Stimulated activated naive CD8-positive, alpha-beta T cell treated with anti-CD3 and anti-CD28 coated beads, Interleukin-15, Interleukin-2, amounts not matched to agents 100 ng/mL and 50 ng/mL, for 24 hours (primary cell): Measurements from ENCODE around the gene PRKN.

Experiments used
- H3K27ac Mint-ChIP-seq: one replicate; pipeline ENCODE4 v1.8.0; 2021; ENCODE audit warnings: mild to moderate bottlenecking, mixed read lengths
- H3K27me3 Mint-ChIP-seq: one replicate; pipeline ENCODE4 v1.8.0; 2021; ENCODE audit warnings: mixed read lengths
- H3K36me3 Mint-ChIP-seq: one replicate; pipeline ENCODE4 v1.8.0; 2021; ENCODE audit warnings: low read depth, mixed read lengths
- H3K4me1 Mint-ChIP-seq: one replicate; pipeline ENCODE4 v1.8.0; 2021; ENCODE audit warnings: low read depth, mixed read lengths
- H3K4me3 Mint-ChIP-seq: one replicate; pipeline ENCODE4 v1.8.0; 2021; ENCODE audit warnings: mild to moderate bottlenecking, mixed read lengths
- H3K9me3 Mint-ChIP-seq: one replicate; pipeline ENCODE4 v1.8.0; 2021; ENCODE audit warnings: mixed read lengths

Gene PRKN

GRCh38 chr6:161744211-161745067, 983.1 kb downstream of the PRKN start:
- Mint-ChIP-seq H3K4me1 (no peaks in the 10 kb centered on the region), H3K9me3 (no peaks in the 10 kb centered on the region)

GRCh38 chr6:161743509-161744178, 983.9 kb downstream of the PRKN start:
- H3K4me3 Mint-ChIP-seq: no peak overlapping the region
- no peaks in the 10 kb centered on the region for H3K36me3 Mint-ChIP-seq
- H3K27ac Mint-ChIP-seq: no peak overlapping the region
- H3K9me3 Mint-ChIP-seq: no peaks in the 10 kb centered on the region
- no peaks in the 10 kb centered on the region for H3K27me3 Mint-ChIP-seq
- no peaks in the 10 kb centered on the region for H3K4me1 Mint-ChIP-seq

More at GRCh38 chr6:161744211-161745067, 983.1 kb downstream of the PRKN start:
- no peaks in the 10 kb centered on the region for H3K36me3 Mint-ChIP-seq
- no peak overlapping the region for H3K4me3 Mint-ChIP-seq
- no peaks in the 10 kb centered on the region for H3K27me3 Mint-ChIP-seq
- no peak overlapping the region for H3K27ac Mint-ChIP-seq

DNA sequence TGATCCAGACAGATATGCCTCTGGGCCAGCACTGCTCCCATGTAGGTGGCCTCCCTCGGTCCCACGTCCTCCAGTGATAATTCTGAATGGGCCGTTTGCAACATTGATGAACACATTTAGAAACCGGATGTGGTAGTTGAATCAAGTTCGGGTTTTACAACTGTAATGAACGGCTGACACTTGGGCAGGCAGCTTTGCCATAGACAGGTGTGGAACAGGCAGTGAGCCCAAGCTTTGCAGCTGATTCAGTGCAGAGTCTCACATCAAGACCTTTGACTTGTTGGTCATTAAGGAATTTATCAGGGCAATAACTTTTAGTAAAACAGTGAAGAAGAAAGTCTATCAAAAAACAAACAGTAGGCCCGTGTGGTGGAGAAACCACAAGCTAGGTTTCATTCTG, 987.1 kb downstream of the PRKN start:
- H3K4me1 Mint-ChIP-seq: no peaks in the 10 kb centered on the region
- no peak overlapping the region for H3K4me3 Mint-ChIP-seq
- no peaks in the 10 kb centered on the region for H3K9me3 Mint-ChIP-seq
- H3K27me3 Mint-ChIP-seq: no peaks in the 10 kb centered on the region
- H3K27ac Mint-ChIP-seq: no peak overlapping the region
- H3K36me3 Mint-ChIP-seq: no peaks in the 10 kb centered on the region

DNA sequence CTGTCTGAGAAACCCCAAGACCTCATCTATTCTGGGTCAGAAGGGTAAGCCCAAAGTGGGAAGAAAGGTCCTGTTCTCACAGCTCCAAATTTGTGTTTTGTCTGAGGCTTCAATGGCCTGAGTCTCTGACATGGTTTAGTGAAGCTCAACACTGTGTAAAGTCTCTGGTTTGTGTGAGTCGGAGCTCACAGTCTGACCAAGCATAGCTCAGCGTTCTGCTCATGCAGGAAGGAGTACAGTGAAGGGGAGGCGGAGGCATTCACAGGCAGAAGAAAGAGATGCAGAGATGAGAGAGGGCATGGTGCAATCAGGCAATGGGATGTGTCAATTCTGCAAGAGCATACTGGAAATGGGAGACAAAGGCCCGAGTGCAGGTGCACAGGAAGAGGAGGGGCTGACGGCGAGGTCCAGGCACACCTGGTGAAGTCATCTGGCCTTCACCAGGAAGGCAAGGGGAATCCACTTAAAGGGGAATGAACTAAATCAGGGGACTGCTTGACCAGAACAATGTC, 990.7 kb downstream of the PRKN start:
- H3K36me3 Mint-ChIP-seq: no peaks in the 10 kb centered on the region
- H3K4me1 Mint-ChIP-seq: no peaks in the 10 kb centered on the region
- H3K27ac Mint-ChIP-seq: no peak overlapping the region
- H3K4me3 Mint-ChIP-seq: no peak overlapping the region
- no peaks in the 10 kb centered on the region for H3K9me3 Mint-ChIP-seq
- H3K27me3 Mint-ChIP-seq: no peaks in the 10 kb centered on the region

GRCh38 chr6:161736326-161736725, 991.2 kb downstream of the PRKN start:
- H3K36me3 Mint-ChIP-seq: no peaks in the 10 kb centered on the region

DNA sequence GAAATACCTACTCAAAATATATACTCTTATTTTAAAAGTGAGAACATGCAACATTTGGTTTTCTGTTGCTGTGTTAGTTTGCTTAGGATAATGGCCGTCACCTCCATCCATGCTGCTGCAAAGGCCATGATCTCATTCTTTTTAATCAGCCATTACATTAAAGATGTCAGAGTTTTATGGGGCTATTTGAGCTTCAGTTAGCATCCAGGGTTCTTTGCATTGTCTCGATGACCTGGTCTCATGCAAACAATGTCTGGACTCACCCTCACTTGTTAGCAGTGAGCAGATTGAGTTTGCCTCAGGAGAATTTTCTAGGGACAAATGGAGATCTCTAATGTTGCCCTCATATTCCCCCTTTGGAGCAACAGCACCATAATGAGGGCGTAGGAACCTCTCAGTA, 995.0 kb downstream of the PRKN start:
- no peak overlapping the region for H3K27ac Mint-ChIP-seq
- H3K4me3 Mint-ChIP-seq: no peak overlapping the region
- H3K36me3 Mint-ChIP-seq: no peaks in the 10 kb centered on the region
- H3K4me1 Mint-ChIP-seq: no peaks in the 10 kb centered on the region
- H3K27me3 Mint-ChIP-seq: no peaks in the 10 kb centered on the region
- peaks cover 15% of the 10 kb centered on the region for H3K9me3 Mint-ChIP-seq

More at GRCh38 chr6:161736326-161736725, 991.2 kb downstream of the PRKN start:
- no peaks in the 10 kb centered on the region for H3K4me1 Mint-ChIP-seq
- no peaks in the 10 kb centered on the region for H3K9me3 Mint-ChIP-seq
- H3K27me3 Mint-ChIP-seq: no peaks in the 10 kb centered on the region
- no peak overlapping the region for H3K27ac Mint-ChIP-seq
- H3K4me3 Mint-ChIP-seq: no peak overlapping the region

DNA sequence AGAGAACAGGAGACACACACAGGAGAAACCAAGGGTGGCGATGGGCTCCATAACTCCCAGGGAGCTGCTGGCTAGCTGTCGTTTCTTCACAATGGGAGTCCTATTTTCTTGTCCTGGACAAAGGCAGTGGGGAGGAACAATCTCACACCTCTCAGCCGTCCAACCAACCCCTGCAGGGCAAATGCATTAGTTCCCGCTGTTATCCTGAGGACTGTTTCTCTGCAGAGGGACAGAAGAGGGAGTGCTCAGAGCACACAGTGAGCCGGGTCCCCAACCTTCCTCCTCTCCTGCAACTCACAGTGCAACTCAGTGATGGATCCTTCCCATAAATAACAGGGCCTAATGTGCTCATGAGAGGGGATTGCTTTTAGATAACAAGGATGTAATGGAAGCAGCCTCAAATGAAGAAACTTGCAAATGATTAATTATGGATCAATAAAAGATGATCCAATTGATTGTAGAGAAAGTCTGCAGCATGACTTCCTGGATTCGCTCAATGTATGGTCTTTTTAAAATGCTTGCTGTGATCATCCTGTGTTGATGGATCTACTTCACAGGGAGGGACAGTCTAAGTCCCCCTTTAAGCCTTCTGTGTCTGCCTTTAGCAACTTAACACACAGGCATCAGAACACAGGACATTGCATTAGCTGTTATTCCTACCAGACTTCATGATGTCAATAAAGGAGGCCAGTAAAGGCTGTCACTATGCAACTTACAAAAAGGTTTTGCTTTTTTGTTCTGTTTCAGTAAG, 1000.3 kb downstream of the PRKN start:
- no peaks in the 10 kb centered on the region for H3K4me1 Mint-ChIP-seq
- H3K36me3 Mint-ChIP-seq: no peaks in the 10 kb centered on the region
- no peak overlapping the region for H3K4me3 Mint-ChIP-seq
- H3K9me3 Mint-ChIP-seq: peaks cover 15% of the 10 kb centered on the region
- H3K27ac Mint-ChIP-seq: no peak overlapping the region
- H3K27me3 Mint-ChIP-seq: no peaks in the 10 kb centered on the region

- Mint-ChIP-seq H3K27me3 (no peaks in the 10 kb centered on the region), H3K9me3 (no peaks in the 10 kb centered on the region), H3K27ac (no peak overlapping the region), H3K4me3 (no peak overlapping the region), H3K4me1 (no peaks in the 10 kb centered on the region), H3K36me3 (no peaks in the 10 kb centered on the region)
Measured at GRCh38 chr6:161722394-161722793, 1005.2 kb downstream of the PRKN start.

GRCh38 chr6:161721511-161721910, 1006.1 kb downstream of the PRKN start:
- no peaks in the 10 kb centered on the region for H3K36me3 Mint-ChIP-seq
- H3K4me3 Mint-ChIP-seq: no peak overlapping the region
- no peaks in the 10 kb centered on the region for H3K9me3 Mint-ChIP-seq
- no peaks in the 10 kb centered on the region for H3K27me3 Mint-ChIP-seq
- no peaks in the 10 kb centered on the region for H3K4me1 Mint-ChIP-seq
- H3K27ac Mint-ChIP-seq: no peak overlapping the region

DNA sequence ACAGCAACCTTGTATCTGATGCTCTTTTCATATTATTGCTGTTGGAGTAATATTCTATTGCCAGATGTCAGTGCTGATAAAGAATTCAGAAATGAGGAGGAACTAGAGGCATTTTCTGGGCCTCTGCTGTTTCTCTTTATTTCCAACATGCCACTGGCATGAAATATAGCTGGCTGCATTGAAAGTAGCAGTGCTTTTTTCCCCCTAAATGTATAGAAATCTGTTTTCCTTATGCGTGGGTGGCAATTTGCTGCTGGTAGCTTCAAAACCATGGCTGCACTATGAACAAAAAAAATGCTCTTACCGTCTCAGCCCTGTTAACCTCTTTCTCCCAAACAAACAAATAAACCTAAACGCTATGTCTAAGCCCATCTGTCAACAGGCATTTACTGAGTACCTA, 1011.4 kb downstream of the PRKN start:
- H3K36me3 Mint-ChIP-seq: no peaks in the 10 kb centered on the region

DNA sequence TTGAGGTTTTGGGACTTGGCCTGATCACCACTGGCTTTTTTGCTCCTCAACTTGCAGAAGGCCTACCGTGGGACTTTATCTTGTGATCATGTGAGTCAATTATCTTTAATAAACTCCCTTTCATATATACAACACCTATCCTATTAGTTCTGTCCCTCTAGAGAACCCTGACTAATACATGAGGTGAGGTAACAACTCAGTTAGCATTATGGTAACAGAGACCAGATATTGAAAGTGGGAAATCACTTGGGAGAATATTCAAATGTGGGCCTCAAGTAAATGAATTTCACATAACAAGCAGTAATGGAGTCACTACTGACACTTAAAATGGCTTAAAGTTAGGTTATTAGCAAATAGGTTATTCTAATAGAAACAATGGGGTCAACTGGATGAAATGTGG, 1015.6 kb downstream of the PRKN start:
- H3K27ac Mint-ChIP-seq: no peak overlapping the region

More for the DNA sequence above, 1011.4 kb downstream of the PRKN start:
- Mint-ChIP-seq H3K4me1 (no peaks in the 10 kb centered on the region), H3K4me3 (no peak overlapping the region), H3K27ac (no peak overlapping the region), H3K27me3 (no peaks in the 10 kb centered on the region), H3K9me3 (peaks cover 6% of the 10 kb centered on the region)

DNA sequence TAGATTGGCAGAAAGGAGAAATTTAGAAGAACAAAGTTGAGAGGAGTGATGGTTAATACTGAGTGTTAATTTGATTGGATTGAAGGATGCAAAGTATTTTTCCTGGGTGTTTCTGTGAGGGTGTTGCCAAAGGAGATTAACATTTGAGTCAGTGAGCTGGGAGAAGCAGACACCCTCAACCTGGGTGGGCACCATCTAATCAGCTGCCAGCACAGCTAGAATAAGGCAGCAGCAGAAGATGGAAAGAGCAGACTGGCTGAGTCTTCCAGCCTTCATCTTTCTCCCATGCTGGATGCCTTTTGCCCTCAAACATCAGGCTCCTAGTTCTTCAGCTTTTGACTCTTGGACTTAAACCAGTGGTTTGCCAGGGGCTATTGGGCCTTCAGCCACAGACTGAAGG, 1016.1 kb downstream of the PRKN start:
- H3K4me3 Mint-ChIP-seq: no peak overlapping the region
- H3K4me1 Mint-ChIP-seq: no peaks in the 10 kb centered on the region
- H3K27ac Mint-ChIP-seq: no peak overlapping the region

More for the DNA sequence above, 1015.6 kb downstream of the PRKN start:
- no peaks in the 10 kb centered on the region for H3K4me1 Mint-ChIP-seq
- no peaks in the 10 kb centered on the region for H3K36me3 Mint-ChIP-seq
- H3K4me3 Mint-ChIP-seq: no peak overlapping the region
- no peaks in the 10 kb centered on the region for H3K27me3 Mint-ChIP-seq
- peaks cover 6% of the 10 kb centered on the region for H3K9me3 Mint-ChIP-seq

DNA sequence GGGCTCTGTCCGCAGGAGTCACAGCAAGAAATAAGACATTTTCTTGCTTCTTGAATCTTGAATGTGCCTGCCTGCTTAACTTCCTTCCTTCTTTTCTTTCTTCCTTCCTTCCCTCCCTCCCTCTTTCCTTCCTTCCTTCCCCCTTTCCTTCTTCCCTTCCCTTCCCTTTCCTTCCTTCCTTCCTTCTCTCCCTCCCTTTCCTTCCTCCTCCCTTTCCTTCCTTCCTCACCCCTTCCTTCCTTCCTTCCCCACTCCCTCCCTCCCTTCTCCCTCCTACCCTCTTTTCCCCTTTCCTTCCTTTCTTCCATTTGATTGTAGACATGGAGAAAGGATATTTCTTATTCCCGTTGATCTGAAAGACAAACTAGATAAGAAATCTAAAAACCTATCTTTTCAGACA, 1016.9 kb downstream of the PRKN start:
- no peaks in the 10 kb centered on the region for H3K4me1 Mint-ChIP-seq
- no peaks in the 10 kb centered on the region for H3K27me3 Mint-ChIP-seq
- H3K9me3 Mint-ChIP-seq: peaks cover 6% of the 10 kb centered on the region
- H3K27ac Mint-ChIP-seq: no peak overlapping the region
- H3K4me3 Mint-ChIP-seq: no peak overlapping the region
- H3K36me3 Mint-ChIP-seq: no peaks in the 10 kb centered on the region

More for the DNA sequence above, 1016.1 kb downstream of the PRKN start:
- no peaks in the 10 kb centered on the region for H3K27me3 Mint-ChIP-seq
- H3K36me3 Mint-ChIP-seq: no peaks in the 10 kb centered on the region
- peaks cover 6% of the 10 kb centered on the region for H3K9me3 Mint-ChIP-seq

DNA sequence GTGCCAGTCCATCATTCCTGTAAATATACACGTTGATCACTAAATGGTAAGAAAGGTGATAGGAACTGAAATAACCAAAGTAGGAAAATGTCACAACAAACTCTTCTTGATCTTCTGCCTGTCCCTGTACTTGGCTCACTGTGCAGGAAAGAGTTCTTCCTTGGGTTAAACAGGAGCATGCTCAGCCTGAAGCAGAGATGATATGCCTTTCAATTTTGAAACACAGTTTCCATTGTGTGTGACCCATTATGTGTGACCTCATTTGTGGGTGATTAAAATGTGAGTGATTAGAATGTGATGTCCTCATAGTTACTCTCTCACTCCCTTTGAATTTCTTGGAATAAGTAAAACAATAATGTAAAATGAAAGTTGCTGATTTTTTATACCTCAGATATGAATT, 1026.5 kb downstream of the PRKN start:
- no peak overlapping the region for H3K27ac Mint-ChIP-seq
- no peaks in the 10 kb centered on the region for H3K9me3 Mint-ChIP-seq
- H3K36me3 Mint-ChIP-seq: no peaks in the 10 kb centered on the region
- H3K27me3 Mint-ChIP-seq: no peaks in the 10 kb centered on the region
- no peak overlapping the region for H3K4me3 Mint-ChIP-seq
- H3K4me1 Mint-ChIP-seq: no peaks in the 10 kb centered on the region

GRCh38 chr6:161696801-161697200, 1030.8 kb downstream of the PRKN start:
- H3K27me3 Mint-ChIP-seq: no peaks in the 10 kb centered on the region
- H3K4me3 Mint-ChIP-seq: no peak overlapping the region
- no peaks in the 10 kb centered on the region for H3K9me3 Mint-ChIP-seq
- no peaks in the 10 kb centered on the region for H3K4me1 Mint-ChIP-seq
- H3K36me3 Mint-ChIP-seq: no peaks in the 10 kb centered on the region
- H3K27ac Mint-ChIP-seq: no peak overlapping the region
